Neural cell (in vitro differentiated cells): Measurements from ENCODE around the gene AHCYL1. TPM values are rescaled to one million over a fixed set of nuclear protein-coding genes. Genes with fewer than 3 reads are reported as not detected.

Experiments used
- H2AFZ ChIP-seq: fragments of 200-600, 300-800 bp; sonication (generic), shearing (Covaris generic); 2 replicates; pipeline ENCODE4 v1.6.0; 2014; ENCODE audit warnings: low read depth, mild to moderate bottlenecking, antibody characterized with exemption, low read length, moderate library complexity
- H3F3A ChIP-seq: fragments of 200-600 bp; shearing (Covaris generic); 2 replicates; pipeline ENCODE4 v1.6.1; 2016; ENCODE audit warnings: mild to moderate bottlenecking, moderate library complexity, mixed read lengths, antibody characterized with exemption, low read length; ENCODE audit not compliant: insufficient read depth, poor library complexity, severe bottlenecking
- H3K27ac ChIP-seq: fragments of 200-600, 300-800 bp; sonication (generic), shearing (Covaris generic); 2 replicates; pipeline ENCODE4 v1.5.1; 2014; ENCODE audit warnings: mild to moderate bottlenecking, low read length, moderate library complexity
- H3K27me3 ChIP-seq: fragments of 300-800, 200-600 bp; sonication (generic), shearing (Covaris generic); 2 replicates; pipeline ENCODE4 v1.6.0; 2014; ENCODE audit warnings: mild to moderate bottlenecking, low read depth, low read length, moderate library complexity; ENCODE audit not compliant: insufficient read depth
- H3K36me3 ChIP-seq: fragments of 300-800, 200-600 bp; sonication (generic), shearing (Covaris generic); 2 replicates; pipeline ENCODE4 v1.5.1; 2014; ENCODE audit warnings: mild to moderate bottlenecking, antibody characterized with exemption, low read length, moderate library complexity; ENCODE audit not compliant: insufficient read depth
- H3K4me2 ChIP-seq: fragments of 300-800, 200-600 bp; sonication (generic), shearing (Covaris generic); 2 replicates; pipeline ENCODE4 v1.6.0; 2014; ENCODE audit warnings: mild to moderate bottlenecking, low read length
- H3K4me3 ChIP-seq: fragments of 300-800, 200-600 bp; sonication (generic), shearing (Covaris generic); 2 replicates; pipeline ENCODE4 v1.5.1; 2014; ENCODE audit warnings: mild to moderate bottlenecking, low read length, moderate library complexity
- H3K79me2 ChIP-seq: fragments of 200-600 bp; shearing (Covaris generic); replicated peaks from 2 replicates; pipeline ENCODE4 v1.6.0; 2014; ENCODE audit warnings: mild to moderate bottlenecking, low read length, moderate library complexity; ENCODE audit not compliant: insufficient read depth
- H3K9ac ChIP-seq: fragments of 300-800, 200-600 bp; sonication (generic), shearing (Covaris generic); 2 replicates; pipeline ENCODE4 v1.6.1; 2016; ENCODE audit warnings: mild to moderate bottlenecking, low read length, mixed read lengths
- H3K9me2 ChIP-seq: fragments of 200-600 bp; shearing (Covaris generic); 2 replicates; pipeline ENCODE4 v1.6.1; 2016; ENCODE audit warnings: mild to moderate bottlenecking, low read length, mixed read lengths; ENCODE audit not compliant: insufficient read depth
- H3K9me3 ChIP-seq: fragments of 200-600, 300-800 bp; sonication (generic), shearing (Covaris generic); 2 replicates; pipeline ENCODE4 v1.6.1; 2016; ENCODE audit warnings: mild to moderate bottlenecking, mixed run types, low read length, moderate library complexity, mixed read lengths
- H4K20me1 ChIP-seq: fragments of 200-600 bp; shearing (Covaris generic); 2 replicates; pipeline ENCODE4 v1.6.1; 2016; ENCODE audit warnings: mild to moderate bottlenecking, mixed run types; ENCODE audit not compliant: insufficient read depth
- CTCF ChIP-seq: fragments of 450-650 bp; IDR thresholded peaks from 2 replicates; pipeline ENCODE4 v1.5.1; 2014; ENCODE audit warnings: antibody characterized with exemption, mild to moderate bottlenecking, moderate library complexity; ENCODE audit not compliant: poor library complexity, severe bottlenecking
- EP300 ChIP-seq: fragments of 450-650 bp; conservative IDR thresholded peaks from 2 replicates; pipeline ENCODE4 v1.6.1; 2014; ENCODE audit warnings: antibody characterized with exemption, mild to moderate bottlenecking, moderate library complexity; ENCODE audit not compliant: poor library complexity, severe bottlenecking
- EZH2 ChIP-seq: fragments of 200-600, 300-800 bp; shearing (Covaris generic), sonication (generic); IDR thresholded peaks from 2 replicates; pipeline ENCODE4 v1.6.1; 2014; ENCODE audit warnings: antibody characterized with exemption, low read length, borderline replicate concordance, mild to moderate bottlenecking; ENCODE audit not compliant: insufficient read depth, poor library complexity, severe bottlenecking
- MXI1 ChIP-seq: fragments of 450-650 bp; conservative IDR thresholded peaks from 2 replicates; pipeline ENCODE4 v1.6.1; 2014; ENCODE audit warnings: antibody characterized with exemption, mild to moderate bottlenecking; ENCODE audit not compliant: poor library complexity, severe bottlenecking
- POLR2AphosphoS5 ChIP-seq: IDR thresholded peaks from 2 replicates; pipeline ENCODE4 v1.6.1; 2012
- RAD21 ChIP-seq: fragments of 450-650 bp; conservative IDR thresholded peaks from 2 replicates; pipeline ENCODE4 v1.6.1; 2014; ENCODE audit warnings: antibody characterized with exemption, mild to moderate bottlenecking, moderate library complexity
- REST ChIP-seq: IDR thresholded peaks from 2 replicates; pipeline ENCODE4 v1.6.1; 2012; ENCODE audit warnings: borderline replicate concordance
- SMC3 ChIP-seq: fragments of 450-650 bp; conservative IDR thresholded peaks from 2 replicates; pipeline ENCODE4 v1.6.1; 2014; ENCODE audit warnings: antibody characterized with exemption, mild to moderate bottlenecking, moderate library complexity; ENCODE audit not compliant: poor library complexity
- TAF1 ChIP-seq: IDR thresholded peaks from 2 replicates; pipeline ENCODE4 v1.6.1; 2012; ENCODE audit warnings: low read depth
- polyA plus RNA-seq: library from polyadenylated mRNA; depleted of rRNA; stranded (reverse); fragments of >200 nt; gene quantifications from 2 replicates; pipeline ENCODE4 v1.2.3, GENCODE V29; 2014

AHCYL1 gene
- polyA plus RNA-seq, 1 donor from 2014 or later, result 48.7 TPM

GRCh38 chr1:110039641-110040040 lies 55.1 kb downstream of the AHCYL1 start (continued):
- TF ChIP-seq MXI1 (no peak), RAD21 (no peak)

GRCh38 chr1:110040548-110040947 lies 56.0 kb downstream of the AHCYL1 start:
- H3K36me3 ChIP-seq, result peaks cover 21% of the 10 kb centered on the region
- H4K20me1 ChIP-seq, result no peaks in the 10 kb centered on the region
- TF ChIP-seq SMC3, result no peak

GRCh38 chr1:110043016-110043415 lies 58.5 kb downstream of the AHCYL1 start:
- no peaks in the 10 kb centered on the region for H4K20me1 ChIP-seq
- TF ChIP-seq REST, result no peak
- TF ChIP-seq MXI1, result no peak
- TF ChIP-seq EZH2, result no peak
- TF ChIP-seq TAF1, result no peak
- no peak for TF ChIP-seq POLR2AphosphoS5
- no peak for TF ChIP-seq EP300
- TF ChIP-seq SMC3, result no peak
- no peak overlapping the region for H3K27ac ChIP-seq
- H3K27me3 ChIP-seq, result no peaks in the 10 kb centered on the region
- H3K9me2 ChIP-seq, result no peaks in the 10 kb centered on the region
- H3F3A ChIP-seq, result no peaks in the 10 kb centered on the region
- no peaks in the 10 kb centered on the region for H3K9me3 ChIP-seq
- no peak overlapping the region for H2AFZ ChIP-seq
- no peaks in the 10 kb centered on the region for H3K79me2 ChIP-seq
- H3K36me3 ChIP-seq, result peaks cover 18% of the 10 kb centered on the region
- no peak overlapping the region for H3K4me2 ChIP-seq
- H3K4me3 ChIP-seq, result no peak overlapping the region
- no peak overlapping the region for H3K9ac ChIP-seq

More at GRCh38 chr1:110040548-110040947, 56.0 kb downstream of the AHCYL1 start:
- H3K4me3 ChIP-seq, result no peak overlapping the region
- H3K9ac ChIP-seq, result no peak overlapping the region
- H2AFZ ChIP-seq, result no peak overlapping the region
- no peak overlapping the region for H3K4me2 ChIP-seq
- no peaks in the 10 kb centered on the region for H3K9me3 ChIP-seq
- H3K27me3 ChIP-seq, result no peaks in the 10 kb centered on the region
- no peaks in the 10 kb centered on the region for H3F3A ChIP-seq
- H3K27ac ChIP-seq, result no peak overlapping the region
- no peaks in the 10 kb centered on the region for H3K9me2 ChIP-seq
- H3K79me2 ChIP-seq, result peaks cover 22% of the 10 kb centered on the region

- Histone ChIP-seq H3K9me3 (no peaks in the 10 kb centered on the region), H3K9me2 (no peaks in the 10 kb centered on the region), H3K27me3 (no peaks in the 10 kb centered on the region), H2AFZ (no peak overlapping the region), H4K20me1 (no peaks in the 10 kb centered on the region), H3F3A (no peaks in the 10 kb centered on the region), H3K79me2 (no peaks in the 10 kb centered on the region), H3K4me3 (no peak overlapping the region), H3K4me2 (no peak overlapping the region), H3K9ac (no peak overlapping the region), H3K27ac (no peak overlapping the region), H3K36me3 (peaks cover 6% of the 10 kb centered on the region)
- TF ChIP-seq TAF1 (no peak), SMC3 (no peak), CTCF (no peak), REST (no peak)
Observed at GRCh38 chr1:110047463-110047862, 62.9 kb downstream of the AHCYL1 start.
